Subcutaneous adipose tissue (tissue), 4 donors: ENCODE measurements around the gene ACTN1. TPM values are rescaled to one million over a fixed set of nuclear protein-coding genes. Genes with fewer than 3 reads are reported as not detected.

Source experiments
- CTCF ChIP-seq: fragments of 450-650 bp; IDR thresholded peaks from one replicate; pipeline ENCODE4 v1.5.1; 2016; ENCODE audit warnings: low read depth, mild to moderate bottlenecking, control low read depth, antibody characterized with exemption, moderate library complexity
- total RNA-seq, 4 donors: library from RNA; depleted of rRNA; stranded (reverse); fragments of >200 nt; gene quantifications; one replicate each; pipeline ENCODE4 v1.1.0, GENCODE V29; 2016

Gene ACTN1
- total RNA-seq, 4 donors from 2014 or later, result 81.5 to 142 (median 105) TPM

GRCh38 chr14:68942296-68943035 is 36.6 kb downstream of the ACTN1 start:
- no peak for TF ChIP-seq CTCF

- TF ChIP-seq CTCF, result no peak
Observed at GRCh38 chr14:68941820-68942219, 37.3 kb downstream of the ACTN1 start.

- no peak for TF ChIP-seq CTCF
Observed at GRCh38 chr14:68940614-68941185, 38.4 kb downstream of the ACTN1 start.

GRCh38 chr14:68939893-68940613 is 39.0 kb downstream of the ACTN1 start:
- no peak for TF ChIP-seq CTCF

- no peak for TF ChIP-seq CTCF
Observed at GRCh38 chr14:68939181-68939892, 39.8 kb downstream of the ACTN1 start.

- no peak for TF ChIP-seq CTCF
Observed at GRCh38 chr14:68938271-68939150, 40.6 kb downstream of the ACTN1 start.
